Testis (tissue), 2 donors: ENCODE results near the gene MLPH.

Experiments used
- POLR2A ChIP-seq: fragments of 450-650 bp; IDR thresholded peaks from one replicate; pipeline ENCODE4 v1.6.1; 2017; ENCODE audit warnings: antibody characterized with exemption, mild to moderate bottlenecking, moderate library complexity
- TF ChIP-seq, protein P1 (sequence below), 3 experiments: fragments of 450-650 bp in 2 of 3; fragments of 200-600 bp in 1 of 3; sonication (generic) in 1 of 3; IDR thresholded peaks; one replicate each; pipeline ENCODE4 v1.5.1; 2016 to 2019; ENCODE audit warnings: antibody characterized with exemption in 3 of 3, mild to moderate bottlenecking in 2 of 3, moderate library complexity in 1 of 3

DNA sequence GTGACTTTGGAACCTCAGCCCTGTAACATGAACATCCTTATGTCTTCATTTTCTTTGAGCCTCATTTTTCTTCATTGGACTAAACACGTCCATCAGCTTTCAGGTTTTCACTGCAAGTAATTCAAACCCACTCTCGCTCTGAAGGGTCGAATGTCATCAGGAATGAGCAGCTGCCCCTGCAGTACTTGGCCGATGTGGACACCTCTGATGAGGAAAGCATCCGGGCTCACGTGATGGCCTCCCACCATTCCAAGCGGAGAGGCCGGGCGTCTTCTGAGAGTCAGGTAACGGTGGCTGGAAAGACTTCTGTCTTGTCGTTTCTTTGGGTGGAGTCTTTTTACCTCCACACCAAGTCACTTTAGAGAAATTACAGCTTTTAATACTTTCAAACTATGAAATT is 40.2 kb downstream of the MLPH start:
- TF ChIP-seq, protein P1, sequence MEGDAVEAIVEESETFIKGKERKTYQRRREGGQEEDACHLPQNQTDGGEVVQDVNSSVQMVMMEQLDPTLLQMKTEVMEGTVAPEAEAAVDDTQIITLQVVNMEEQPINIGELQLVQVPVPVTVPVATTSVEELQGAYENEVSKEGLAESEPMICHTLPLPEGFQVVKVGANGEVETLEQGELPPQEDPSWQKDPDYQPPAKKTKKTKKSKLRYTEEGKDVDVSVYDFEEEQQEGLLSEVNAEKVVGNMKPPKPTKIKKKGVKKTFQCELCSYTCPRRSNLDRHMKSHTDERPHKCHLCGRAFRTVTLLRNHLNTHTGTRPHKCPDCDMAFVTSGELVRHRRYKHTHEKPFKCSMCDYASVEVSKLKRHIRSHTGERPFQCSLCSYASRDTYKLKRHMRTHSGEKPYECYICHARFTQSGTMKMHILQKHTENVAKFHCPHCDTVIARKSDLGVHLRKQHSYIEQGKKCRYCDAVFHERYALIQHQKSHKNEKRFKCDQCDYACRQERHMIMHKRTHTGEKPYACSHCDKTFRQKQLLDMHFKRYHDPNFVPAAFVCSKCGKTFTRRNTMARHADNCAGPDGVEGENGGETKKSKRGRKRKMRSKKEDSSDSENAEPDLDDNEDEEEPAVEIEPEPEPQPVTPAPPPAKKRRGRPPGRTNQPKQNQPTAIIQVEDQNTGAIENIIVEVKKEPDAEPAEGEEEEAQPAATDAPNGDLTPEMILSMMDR (IDR thresholded peaks at IDR 0.05) = no peak
- no peak for TF ChIP-seq POLR2A
